ENCODE results near the gene HAVCR2. TPM values are rescaled to one million over a fixed set of nuclear protein-coding genes. Genes with fewer than 3 reads are reported as not detected.

Gene HAVCR2
- polyA plus RNA-seq, 1 of the 3 experiments (the other 2 are of a cell fraction) = 0.12 TPM

DNA sequence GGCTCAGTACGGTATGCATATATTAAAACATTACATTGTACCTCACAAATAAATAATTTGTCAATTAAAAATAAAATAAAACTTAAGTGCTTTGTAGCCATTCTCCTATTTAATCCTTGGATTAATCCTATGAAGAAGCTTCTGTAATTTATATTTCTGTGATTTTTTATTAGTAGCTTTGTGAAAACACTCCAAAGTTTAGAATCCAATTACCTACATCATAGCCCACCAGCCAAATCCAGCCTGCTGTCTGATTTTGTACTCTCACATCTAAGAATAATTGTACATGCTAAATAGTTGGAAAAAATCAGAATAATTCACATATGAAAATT lies 23.4 kb upstream of the HAVCR2 start (continued):
- TF ChIP-seq, protein P1, sequence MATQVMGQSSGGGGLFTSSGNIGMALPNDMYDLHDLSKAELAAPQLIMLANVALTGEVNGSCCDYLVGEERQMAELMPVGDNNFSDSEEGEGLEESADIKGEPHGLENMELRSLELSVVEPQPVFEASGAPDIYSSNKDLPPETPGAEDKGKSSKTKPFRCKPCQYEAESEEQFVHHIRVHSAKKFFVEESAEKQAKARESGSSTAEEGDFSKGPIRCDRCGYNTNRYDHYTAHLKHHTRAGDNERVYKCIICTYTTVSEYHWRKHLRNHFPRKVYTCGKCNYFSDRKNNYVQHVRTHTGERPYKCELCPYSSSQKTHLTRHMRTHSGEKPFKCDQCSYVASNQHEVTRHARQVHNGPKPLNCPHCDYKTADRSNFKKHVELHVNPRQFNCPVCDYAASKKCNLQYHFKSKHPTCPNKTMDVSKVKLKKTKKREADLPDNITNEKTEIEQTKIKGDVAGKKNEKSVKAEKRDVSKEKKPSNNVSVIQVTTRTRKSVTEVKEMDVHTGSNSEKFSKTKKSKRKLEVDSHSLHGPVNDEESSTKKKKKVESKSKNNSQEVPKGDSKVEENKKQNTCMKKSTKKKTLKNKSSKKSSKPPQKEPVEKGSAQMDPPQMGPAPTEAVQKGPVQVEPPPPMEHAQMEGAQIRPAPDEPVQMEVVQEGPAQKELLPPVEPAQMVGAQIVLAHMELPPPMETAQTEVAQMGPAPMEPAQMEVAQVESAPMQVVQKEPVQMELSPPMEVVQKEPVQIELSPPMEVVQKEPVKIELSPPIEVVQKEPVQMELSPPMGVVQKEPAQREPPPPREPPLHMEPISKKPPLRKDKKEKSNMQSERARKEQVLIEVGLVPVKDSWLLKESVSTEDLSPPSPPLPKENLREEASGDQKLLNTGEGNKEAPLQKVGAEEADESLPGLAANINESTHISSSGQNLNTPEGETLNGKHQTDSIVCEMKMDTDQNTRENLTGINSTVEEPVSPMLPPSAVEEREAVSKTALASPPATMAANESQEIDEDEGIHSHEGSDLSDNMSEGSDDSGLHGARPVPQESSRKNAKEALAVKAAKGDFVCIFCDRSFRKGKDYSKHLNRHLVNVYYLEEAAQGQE (IDR thresholded peaks at IDR 0.05; ENCODE audit: low read depth, low read length) = no peak
- TF ChIP-seq FOSL2 (IDR thresholded peaks at IDR 0.05; ENCODE audit: borderline replicate concordance, low read depth) (no peak), SMC3 (IDR thresholded peaks at IDR 0.05; ENCODE audit: low read depth, low read length) (no peak), FOXJ3 (CRISPR knock-in tag; IDR thresholded peaks at IDR 0.05) (no peak), MEF2A (IDR thresholded peaks at IDR 0.05; ENCODE audit: borderline replicate concordance, low read depth) (no peak), RFX5 (IDR thresholded peaks at IDR 0.05; ENCODE audit: low read length) (no peak)

DNA sequence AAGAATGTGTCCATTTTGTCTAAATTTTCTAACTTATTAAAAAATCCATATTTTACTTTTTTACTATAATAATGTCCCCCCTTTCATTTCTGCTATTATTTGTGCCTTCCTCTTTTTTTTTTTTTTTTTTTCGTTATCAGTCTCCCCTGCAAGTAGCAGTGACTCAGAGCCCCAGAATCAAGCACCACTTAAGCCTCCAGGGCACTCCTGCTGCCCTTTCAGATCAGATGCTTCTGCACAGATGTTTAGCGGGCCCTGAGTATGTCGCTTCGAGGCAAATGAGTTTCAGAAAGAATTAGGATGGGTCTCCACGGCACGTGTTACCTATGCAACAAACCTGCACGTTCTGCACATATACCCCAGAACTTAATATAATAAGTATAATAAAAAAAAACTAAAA lies 22.1 kb upstream of the HAVCR2 start:
- no peak overlapping the region for H3K4me3 ChIP-seq (ENCODE audit: low read depth in 2 of 2, low read length in 1 of 2)
- H4K20me1 ChIP-seq (ENCODE audit: insufficient read depth) = no peaks in the 10 kb centered on the region
- ChIA-PET POLR2A (interaction anchor here (1.4 kb wide), 1 partner anchor 11 kb away, joined by 7 read pairs; the partner anchor contains the start of gene MED7), CTCF (interaction anchor here (0.6 to 1.8 kb wide), 4 partner anchors 10 to 1186 kb away, joined by 3 to 4 read pairs (median 4); no protein-coding TSS in a partner anchor)
- H3K36me3 ChIP-seq (replicated peaks in 1 of 2; ENCODE audit: control insufficient read depth in 1 of 2, insufficient read depth in 2 of 2, low read length in 1 of 2) = no peaks in the 10 kb centered on the region
- H3K27ac ChIP-seq (ENCODE audit: low read depth in 2 of 2, low read length in 1 of 2) = no peak overlapping the region
- peaks cover 0 to 3% of the 10 kb centered on the region in 2 experiments; a peak in 2 of 4 replicates for H3K4me1 ChIP-seq (ENCODE audit: control insufficient read depth in 1 of 2, insufficient read depth in 2 of 2, low read depth in 1 of 2, low read length in 1 of 2)
- no peak overlapping the region for H3K4me2 ChIP-seq
- no peak overlapping the region for H2AFZ ChIP-seq (ENCODE audit: low read depth)
- H3K9ac ChIP-seq = no peak overlapping the region
- TF ChIP-seq SIN3A (IDR thresholded peaks at IDR 0.05; ENCODE audit: borderline replicate concordance, low read depth, low read length) = no peak
- TF ChIP-seq GATA2 (CRISPR knock-in tag; IDR thresholded peaks at IDR 0.05) = 0 out of 2 replicates have a peak, but pooled peaks have one; percentile 13
- DNase-seq = peak; percentile 43
- 17% methylated on average over 7 of the region's 7 CpGs for WGBS (ENCODE audit: low lambda C conversion rate)
- no peaks in the 10 kb centered on the region for H3K79me2 ChIP-seq (ENCODE audit: insufficient read depth)
- no peaks in the 10 kb centered on the region for H3K9me2 ChIP-seq
- no peaks in the 10 kb centered on the region for H3K27me3 ChIP-seq (ENCODE audit: insufficient read depth)
- peaks cover 3% of the 10 kb centered on the region for H3F3A ChIP-seq (replicated peaks; ENCODE audit: insufficient read depth)
- no peaks in the 10 kb centered on the region for H3K9me3 ChIP-seq

DNA sequence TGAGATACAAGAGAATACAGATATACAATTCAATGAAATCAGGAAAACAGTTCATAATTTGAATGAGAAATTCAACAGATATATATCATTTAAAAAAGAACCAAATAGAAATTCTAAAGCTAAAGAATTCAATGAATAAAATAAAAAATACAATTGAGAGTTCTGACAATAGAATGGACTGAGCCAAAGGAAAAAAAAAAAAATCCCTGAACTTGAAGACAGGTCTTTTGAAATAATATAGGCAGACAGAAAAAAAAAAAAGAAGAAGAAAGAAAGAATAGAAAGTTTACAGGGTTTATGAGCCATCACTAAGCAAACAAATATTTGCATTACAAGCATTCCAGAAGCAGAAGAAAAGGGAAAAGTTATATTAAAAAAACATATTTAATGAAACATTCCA lies 12.9 kb upstream of the HAVCR2 start:
- Histone ChIP-seq H3K9me3 (peaks cover 6% of the 10 kb centered on the region; the same call in 1 of the 2 replicates), H2AFZ (ENCODE audit: low read depth) (no peak overlapping the region), H3F3A (replicated peaks; ENCODE audit: insufficient read depth) (no peaks in the 10 kb centered on the region), H3K9ac (no peak overlapping the region), H3K9me2 (no peaks in the 10 kb centered on the region), H3K4me3 (ENCODE audit: low read depth in 2 of 2, low read length in 1 of 2) (no peak overlapping the region), H3K4me2 (no peak overlapping the region), H3K4me1 (ENCODE audit: control insufficient read depth in 1 of 2, insufficient read depth in 2 of 2, low read depth in 1 of 2, low read length in 1 of 2) (no peaks in the 10 kb centered on the region), H3K27me3 (ENCODE audit: insufficient read depth) (no peaks in the 10 kb centered on the region), H3K27ac (ENCODE audit: low read depth in 2 of 2, low read length in 1 of 2) (no peak overlapping the region), H4K20me1 (ENCODE audit: insufficient read depth) (no peaks in the 10 kb centered on the region), H3K36me3 (replicated peaks in 1 of 2; ENCODE audit: control insufficient read depth in 1 of 2, insufficient read depth in 2 of 2, low read length in 1 of 2) (no peaks in the 10 kb centered on the region), H3K79me2 (ENCODE audit: insufficient read depth) (no peaks in the 10 kb centered on the region)
- POLR2A ChIA-PET = no interaction called here
- no peak for DNase-seq
- TF ChIP-seq NRF1 (IDR thresholded peaks at IDR 0.05; ENCODE audit: low read depth, low read length) = no peak
- no peak for TF ChIP-seq FOXJ3 (CRISPR knock-in tag; IDR thresholded peaks at IDR 0.05)
- TF ChIP-seq FOXM1 (IDR thresholded peaks at IDR 0.05; ENCODE audit: low read depth) = no peak
- no peak for TF ChIP-seq EP300 (IDR thresholded peaks at IDR 0.05; ENCODE audit: borderline replicate concordance in 1 of 2, low read depth in 1 of 2, low read length in 1 of 2)
- TF ChIP-seq FOSL2 (IDR thresholded peaks at IDR 0.05; ENCODE audit: borderline replicate concordance, low read depth) = no peak
- TF ChIP-seq YY1 (IDR thresholded peaks at IDR 0.05; ENCODE audit: low read depth) = no peak
- TF ChIP-seq MXI1 (IDR thresholded peaks at IDR 0.05; ENCODE audit: low read depth, low read length) = no peak
- TF ChIP-seq TEAD4 (IDR thresholded peaks at IDR 0.05; ENCODE audit: borderline replicate concordance, insufficient read depth) = no peak
- TF ChIP-seq RFX5 (IDR thresholded peaks at IDR 0.05; ENCODE audit: low read length) = no peak
- TF ChIP-seq, protein P2, sequence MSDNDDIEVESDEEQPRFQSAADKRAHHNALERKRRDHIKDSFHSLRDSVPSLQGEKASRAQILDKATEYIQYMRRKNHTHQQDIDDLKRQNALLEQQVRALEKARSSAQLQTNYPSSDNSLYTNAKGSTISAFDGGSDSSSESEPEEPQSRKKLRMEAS (IDR thresholded peaks at IDR 0.05; ENCODE audit: low read depth) = no peak
- no peak for TF ChIP-seq RAD21 (IDR thresholded peaks at IDR 0.05; ENCODE audit: low read length)
- TF ChIP-seq, protein P3, sequence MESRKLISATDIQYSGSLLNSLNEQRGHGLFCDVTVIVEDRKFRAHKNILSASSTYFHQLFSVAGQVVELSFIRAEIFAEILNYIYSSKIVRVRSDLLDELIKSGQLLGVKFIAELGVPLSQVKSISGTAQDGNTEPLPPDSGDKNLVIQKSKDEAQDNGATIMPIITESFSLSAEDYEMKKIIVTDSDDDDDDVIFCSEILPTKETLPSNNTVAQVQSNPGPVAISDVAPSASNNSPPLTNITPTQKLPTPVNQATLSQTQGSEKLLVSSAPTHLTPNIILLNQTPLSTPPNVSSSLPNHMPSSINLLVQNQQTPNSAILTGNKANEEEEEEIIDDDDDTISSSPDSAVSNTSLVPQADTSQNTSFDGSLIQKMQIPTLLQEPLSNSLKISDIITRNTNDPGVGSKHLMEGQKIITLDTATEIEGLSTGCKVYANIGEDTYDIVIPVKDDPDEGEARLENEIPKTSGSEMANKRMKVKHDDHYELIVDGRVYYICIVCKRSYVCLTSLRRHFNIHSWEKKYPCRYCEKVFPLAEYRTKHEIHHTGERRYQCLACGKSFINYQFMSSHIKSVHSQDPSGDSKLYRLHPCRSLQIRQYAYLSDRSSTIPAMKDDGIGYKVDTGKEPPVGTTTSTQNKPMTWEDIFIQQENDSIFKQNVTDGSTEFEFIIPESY (IDR thresholded peaks at IDR 0.05; ENCODE audit: borderline replicate concordance, low read depth) = no peak
- CTCF ChIA-PET = interaction anchor here (2.0 kb wide), 1 partner anchor 10 kb away, joined by 7 read pairs; no protein-coding TSS in a partner anchor

Data from SK-N-SH (cell line).